H1 (cell line): ENCODE results near the gene GLTP. TPM values are rescaled to one million over a fixed set of nuclear protein-coding genes. Genes with fewer than 3 reads are reported as not detected.

Experiments
- CTCF ChIA-PET: fragments of 300-600 bp; sonication (Branson Sonifier 250); formaldehyde crosslinking; loops from one replicate; lab custom pipeline; 2021; ENCODE audit not compliant: partially characterized antibody; lab: Charles Lee
- POLR2A ChIA-PET: fragments of 300-600 bp; sonication (Branson Sonifier 250); formaldehyde crosslinking; loops from one replicate; lab custom pipeline; 2021; ENCODE audit warnings: inconsistent platforms; ENCODE audit not compliant: partially characterized antibody; lab: Charles Lee
- DNase-seq, 2 experiments: peaks; one replicate each; pipeline versions ENCODE4 v3.0.0 to v3.0.0-alpha.2; 2010 to 2022; ENCODE audit warnings: low spot score in 2 of 2, low read depth in 1 of 2, mixed read lengths in 1 of 2
- FAIRE-seq: peaks from 2 replicates; lab custom pipeline; 2011; peaks lifted over from hg19 to GRCh38; lab: Jason Lieb, UNC
- H2AFZ ChIP-seq: 2 replicates; pipeline ENCODE4 v1.8.1; 2012; ENCODE audit warnings: low read length, inconsistent platforms
- H2AK5ac ChIP-seq: 2 replicates; pipeline ENCODE4 v1.6.1; 2013; ENCODE audit warnings: low read depth, low read length
- H2BK120ac ChIP-seq: replicated peaks from 2 replicates; pipeline ENCODE3; 2013; ENCODE audit warnings: low read depth, low read length, inconsistent platforms
- H2BK12ac ChIP-seq: 2 replicates; pipeline ENCODE4 v1.6.1; 2013; ENCODE audit warnings: low read depth, low read length
- H2BK15ac ChIP-seq: 2 replicates; pipeline ENCODE4 v1.6.1; 2013; ENCODE audit warnings: low read length
- H2BK20ac ChIP-seq: 2 replicates; pipeline ENCODE4 v1.6.1; 2013; ENCODE audit warnings: low read length
- H2BK5ac ChIP-seq: 2 replicates; pipeline ENCODE4 v1.6.1; 2013; ENCODE audit warnings: low read depth, low read length
- H3K14ac ChIP-seq: 2 replicates; pipeline ENCODE4 v1.6.1; 2013; ENCODE audit warnings: inconsistent platforms; ENCODE audit not compliant: insufficient read length
- H3K18ac ChIP-seq: 2 replicates; pipeline ENCODE4 v1.6.1; 2013; ENCODE audit warnings: low read length; ENCODE audit errors: extremely low read depth
- H3K23ac ChIP-seq: 2 replicates; pipeline ENCODE4 v1.6.1; 2013; ENCODE audit warnings: inconsistent platforms; ENCODE audit not compliant: insufficient read length
- H3K23me2 ChIP-seq: 2 replicates; pipeline ENCODE4 v1.6.1; 2013; ENCODE audit warnings: low read depth, low read length
- H3K27ac ChIP-seq: 2 replicates; pipeline ENCODE4 v1.6.1; 2011; ENCODE audit warnings: low read depth, low read length, inconsistent platforms
- H3K27me3 ChIP-seq, 4 experiments: replicated peaks in 1 of 4; 1 replicate in 1 of 4; 2 replicates in 3 of 4; pipeline versions ENCODE4 v1.6.1 to v1.8.1; 2011 to 2013; ENCODE audit warnings: low read length in 3 of 4, mild to moderate bottlenecking in 3 of 4, inconsistent platforms in 2 of 4, mixed read lengths in 2 of 4, moderate library complexity in 1 of 4; ENCODE audit not compliant: control insufficient read depth in 3 of 4, insufficient read depth in 3 of 4; ENCODE audit errors: extremely low read depth in 1 of 4
- H3K36me3 ChIP-seq, 4 experiments: 2 replicates each; pipeline versions ENCODE4 v1.6.1 to v1.8.1; 2011 to 2013; ENCODE audit warnings: mild to moderate bottlenecking in 4 of 4, low read length in 3 of 4, moderate library complexity in 2 of 4, control low read depth in 1 of 4, inconsistent platforms in 1 of 4; ENCODE audit not compliant: insufficient read depth in 4 of 4, control insufficient read depth in 2 of 4
- H3K4ac ChIP-seq: replicated peaks from 2 replicates; pipeline ENCODE3; 2013; ENCODE audit warnings: low read length, low read depth, mixed read lengths, inconsistent platforms; ENCODE audit not compliant: insufficient read length
- H3K4me1 ChIP-seq, 4 experiments: replicated peaks in 1 of 4; 1 replicate in 1 of 4; 2 replicates in 3 of 4; pipeline versions ENCODE4 v1.6.1 to v1.8.1; 2011 to 2013; ENCODE audit warnings: low read length in 3 of 4, inconsistent platforms in 2 of 4, mixed read lengths in 1 of 4; ENCODE audit not compliant: insufficient read depth in 4 of 4, control insufficient read depth in 3 of 4
- H3K4me2 ChIP-seq, 2 experiments: 2 replicates each; pipeline versions ENCODE4 v1.6.1 to v1.8.1; 2011 to 2013; ENCODE audit warnings: low read depth in 2 of 2, low read length in 2 of 2, control low read depth in 1 of 2, inconsistent platforms in 1 of 2, mild to moderate bottlenecking in 1 of 2; ENCODE audit not compliant: insufficient read depth in 1 of 2
- H3K4me3 ChIP-seq, 4 experiments: fragments of 200-600, 300-600 bp in 1 of 4; sonication (generic), shearing (Covaris generic), sonication (Bioruptor Twin) in 1 of 4; 2 replicates each; pipeline versions ENCODE4 v1.5.1 to v1.8.1; 2011 to 2016; ENCODE audit warnings: low read length in 4 of 4, low read depth in 3 of 4, control low read depth in 2 of 4, inconsistent platforms in 2 of 4, mild to moderate bottlenecking in 2 of 4, mixed read lengths in 1 of 4, moderate library complexity in 1 of 4; ENCODE audit not compliant: insufficient read depth in 2 of 4; ENCODE audit errors: extremely low read depth in 1 of 4
- H3K56ac ChIP-seq: replicated peaks from 2 replicates; pipeline ENCODE3; 2013; ENCODE audit warnings: low read depth, mild to moderate bottlenecking, mixed read lengths, low read length, inconsistent platforms; ENCODE audit not compliant: insufficient read length
- H3K79me1 ChIP-seq: 2 replicates; pipeline ENCODE4 v1.6.1; 2013; ENCODE audit warnings: low read depth, low read length, control low read depth
- H3K79me2 ChIP-seq, 2 experiments: 2 replicates each; pipeline versions ENCODE4 v1.6.1 to v1.8.1; 2012 to 2013; ENCODE audit warnings: low read length in 2 of 2, mild to moderate bottlenecking in 2 of 2, inconsistent platforms in 1 of 2; ENCODE audit not compliant: insufficient read depth in 2 of 2, control insufficient read depth in 1 of 2
- H3K9ac ChIP-seq, 4 experiments: replicated peaks in 1 of 4; 1 replicate in 1 of 4; 2 replicates in 3 of 4; pipeline versions ENCODE4 v1.6.1 to v1.8.1; 2011 to 2013; ENCODE audit warnings: low read depth in 3 of 4, low read length in 3 of 4, control low read depth in 2 of 4, mild to moderate bottlenecking in 2 of 4, moderate library complexity in 2 of 4, inconsistent platforms in 1 of 4; ENCODE audit errors: extremely low read depth in 1 of 4
- H3K9me3 ChIP-seq, 2 experiments: 2 replicates each; pipeline versions ENCODE4 v1.6.1 to v1.8.1; 2012 to 2013; ENCODE audit warnings: mild to moderate bottlenecking in 2 of 2, moderate library complexity in 2 of 2, control low read depth in 1 of 2, inconsistent platforms in 1 of 2, low read depth in 1 of 2, low read length in 1 of 2, mixed read lengths in 1 of 2; ENCODE audit not compliant: insufficient read depth in 2 of 2
- H4K20me1 ChIP-seq, 2 experiments: replicated peaks in 1 of 2; 2 replicates each; pipeline versions ENCODE3 to v1.8.1; 2011 to 2013; ENCODE audit warnings: inconsistent platforms in 2 of 2, low read length in 2 of 2, mild to moderate bottlenecking in 1 of 2; ENCODE audit not compliant: insufficient read depth in 2 of 2, control insufficient read depth in 1 of 2
- H4K5ac ChIP-seq: 2 replicates; pipeline ENCODE4 v1.6.1; 2013; ENCODE audit warnings: low read length, low read depth, mixed read lengths, inconsistent platforms; ENCODE audit not compliant: insufficient read length
- H4K8ac ChIP-seq: 2 replicates; pipeline ENCODE4 v1.8.0; 2013; ENCODE audit warnings: mild to moderate bottlenecking, moderate library complexity, low read length, inconsistent platforms; ENCODE audit not compliant: insufficient read depth; ENCODE audit errors: extremely low read depth
- H4K91ac ChIP-seq: replicated peaks from 2 replicates; pipeline ENCODE3; 2013; ENCODE audit warnings: low read length, mixed read lengths, inconsistent platforms; ENCODE audit not compliant: insufficient read length
- ATF3 ChIP-seq: IDR thresholded peaks from 2 replicates; pipeline ENCODE4 v1.6.1; 2011; ENCODE audit warnings: low read depth, mild to moderate bottlenecking, low read length; ENCODE audit not compliant: insufficient read depth
- GTF2F1 ChIP-seq: IDR thresholded peaks from 2 replicates; pipeline ENCODE4 v1.6.1; 2012; ENCODE audit warnings: low read depth, low read length, improper control_type of control experiment, borderline replicate concordance
- POU5F1 ChIP-seq: IDR thresholded peaks from 2 replicates; pipeline ENCODE4 v1.6.1; 2011; ENCODE audit warnings: low read depth, mild to moderate bottlenecking, low read length, moderate library complexity
- SP2 ChIP-seq: IDR thresholded peaks from 2 replicates; pipeline ENCODE4 v1.6.1; 2012; ENCODE audit warnings: mild to moderate bottlenecking, low read length, inconsistent platforms
- TEAD4 ChIP-seq: IDR thresholded peaks from 2 replicates; pipeline ENCODE4 v1.6.1; 2012; ENCODE audit warnings: low read depth, low read length, inconsistent platforms, mixed read lengths
- WGBS, 2 experiments: shearing (Covaris generic) in 1 of 2; methylation state at CpG; one replicate each; pipeline versions ENCODE4 v1.1.6 to v1.1.7; 2013 to 2015; ENCODE audit warnings: low lambda C conversion rate in 2 of 2, mixed read lengths in 2 of 2, inconsistent platforms in 1 of 2, low coverage in 1 of 2, missing lambda C conversion rate in 1 of 2; ENCODE audit not compliant: insufficient replicate concordance in 2 of 2, insufficient coverage in 1 of 2, insufficient read length in 1 of 2; ENCODE audit errors: extremely low coverage in 1 of 2, missing lambda C conversion rate in 1 of 2; 5-methylcytosine and 5-hydroxymethylcytosine counted together
- polyA plus RNA-seq, 7 experiments: library from polyadenylated mRNA; depleted of rRNA in 3 of 7; stranded (reverse) in 5 of 7; unstranded in 2 of 7; fragments of >200 nt in 5 of 7; fragments of 200-250 nt in 2 of 7; gene quantifications; 1 replicate in 5 of 7; 2 replicates in 1 of 7; 4 replicates in 1 of 7; pipeline versions ENCODE4 v1.2.1 to v1.2.3, GENCODE V29; 2011 to 2013; ENCODE audit warnings: missing spikeins in 2 of 7, mixed read lengths in 2 of 7
- total RNA-seq: library from RNA; stranded (reverse); fragmentation: NEBNext Ultra II Directional; extraction: Animal tissue kit (Norgen Biotek cat#: 25700); gene quantifications from 2 replicates; pipeline ENCODE4 v1.2.1, GENCODE V29; 2021

GLTP gene
- total and polyA plus RNA-seq, 2 of the 8 experiments (the other 6 are each of a cell fraction or from before 2014, with no cell fraction given): 9.8 to 26.1 TPM

GRCh38 chr12:109928058-109928656, 47.8 kb upstream of the GLTP start:
- H3K23me2 ChIP-seq: no peaks in the 10 kb centered on the region
- H3K27me3 ChIP-seq: no peaks in the 10 kb centered on the region
- no peak for TF ChIP-seq ATF3
- TF ChIP-seq SP2: no peak
- no peak for TF ChIP-seq TEAD4
- TF ChIP-seq GTF2F1: no peak
- no peak for TF ChIP-seq POU5F1
- TF ChIP-seq, all 59 proteins: peak for 0
- no peak overlapping the region for H4K5ac ChIP-seq
- FAIRE-seq (no peak), DNase-seq (no peak)
- no peak overlapping the region for H4K91ac ChIP-seq
- H3K9ac ChIP-seq: no peak overlapping the region
- no peak overlapping the region for H2BK5ac ChIP-seq
- no peak overlapping the region for H3K23ac ChIP-seq
- no peak overlapping the region for H2BK20ac ChIP-seq
- H3K79me1 ChIP-seq: no peaks in the 10 kb centered on the region
- ChIA-PET POLR2A (interaction anchor here (0.6 kb wide), 1 partner anchor 68 kb away, joined by 3 read pairs; no protein-coding TSS in a partner anchor), CTCF (interaction anchor here (0.6 to 10.4 kb wide), 30 partner anchors 8 to 454 kb away, joined by 3 to 114 read pairs (median 4); no protein-coding TSS in a partner anchor)
- no peak overlapping the region for H2AFZ ChIP-seq
- no peaks in the 10 kb centered on the region for H3K79me2 ChIP-seq
- no peak overlapping the region for H4K8ac ChIP-seq
- no peak overlapping the region for H2BK120ac ChIP-seq
- H2BK12ac ChIP-seq: no peak overlapping the region
- no peak overlapping the region for H3K4me3 ChIP-seq
- H2AK5ac ChIP-seq: no peak overlapping the region
- H2BK15ac ChIP-seq: no peak overlapping the region
- no peaks in the 10 kb centered on the region for H4K20me1 ChIP-seq
- H3K4me2 ChIP-seq: no peak overlapping the region
- H3K4me1 ChIP-seq: no peaks in the 10 kb centered on the region; a peak in 1 of 7 replicates
- H3K4ac ChIP-seq: no peak overlapping the region
- WGBS, 2 experiments: 92% methylated on average over 12 of the region's 12 CpGs; no CpG with 5 or more reads in 1 of the 2 experiments
- H3K36me3 ChIP-seq: peaks cover 3 to 11% (median 7%) of the 10 kb centered on the region in 4 experiments; a peak in 6 of 8 replicates
- H3K9me3 ChIP-seq: no peaks in the 10 kb centered on the region
- H3K14ac ChIP-seq: no peak overlapping the region
- H3K27ac ChIP-seq: no peak overlapping the region
- no peak overlapping the region for H3K18ac ChIP-seq
- no peak overlapping the region for H3K56ac ChIP-seq
